NCI-H774 (cell line): ENCODE measurements around the gene DHDH.
A peak's percentile ranks its signal among the peaks of the same experiment; 100 is the strongest.
"Not testable (repeated sequence)": the region's sequence is repeated elsewhere in the genome, so short reads cannot be mapped to it uniquely, and the experiment has no call there.

Experiments used
- DNase-seq: peaks from one replicate; lab custom pipeline; 2025; lab: John Stamatoyannopoulos, UW

The DHDH gene

GRCh38 chr19:48915757-48916156 lies 17.7 kb upstream of the DHDH start:
- peak; percentile 60 for DNase-seq

GRCh38 chr19:48918071-48918470 lies 15.4 kb upstream of the DHDH start:
- no peak for DNase-seq

- no peak for DNase-seq
Measured at GRCh38 chr19:48918801-48919247, 14.7 kb upstream of the DHDH start.

GRCh38 chr19:48919271-48919670 lies 14.2 kb upstream of the DHDH start:
- not testable (repeated sequence) for DNase-seq

GRCh38 chr19:48920949-48921348 lies 12.6 kb upstream of the DHDH start:
- DNase-seq, result no peak

GRCh38 chr19:48921721-48922500 lies 11.6 kb upstream of the DHDH start:
- no peak for DNase-seq

GRCh38 chr19:48922548-48923490 lies 10.7 kb upstream of the DHDH start:
- no peak for DNase-seq

GRCh38 chr19:48925240-48925843 lies 8.2 kb upstream of the DHDH start:
- no peak for DNase-seq

GRCh38 chr19:48925890-48926289 lies 7.6 kb upstream of the DHDH start:
- not testable (repeated sequence) for DNase-seq

GRCh38 chr19:48926909-48927308 lies 6.6 kb upstream of the DHDH start:
- no peak for DNase-seq

- DNase-seq, result not testable (repeated sequence)
Measured at GRCh38 chr19:48927692-48928091, 5.8 kb upstream of the DHDH start.

- no peak for DNase-seq
Measured at GRCh38 chr19:48928164-48929025, 5.1 kb upstream of the DHDH start.

- DNase-seq, result no peak
Measured at GRCh38 chr19:48934837-48935236, 1.3 kb downstream of the DHDH start.

GRCh38 chr19:48935864-48936263 lies 2.4 kb downstream of the DHDH start:
- no peak for DNase-seq

GRCh38 chr19:48938256-48938655 lies 4.8 kb downstream of the DHDH start:
- no peak for DNase-seq

GRCh38 chr19:48940902-48941301 lies 7.4 kb downstream of the DHDH start:
- no peak for DNase-seq

- DNase-seq, result no peak
Measured at GRCh38 chr19:48943081-48943480, 9.6 kb downstream of the DHDH start.

- no peak for DNase-seq
Measured at GRCh38 chr19:48945415-48945814, 11.9 kb downstream of the DHDH start.

- no peak for DNase-seq
Measured at GRCh38 chr19:48945817-48946216, 12.3 kb downstream of the DHDH start.

- no peak for DNase-seq
Measured at GRCh38 chr19:48946463-48947257, 13.2 kb downstream of the DHDH start.

- no peak for DNase-seq
Measured at GRCh38 chr19:48947258-48947542, 13.7 kb downstream of the DHDH start.
